IMR-90 (cell line): Measurements from ENCODE around the gene LCE1F. TPM values are rescaled to one million over a fixed set of nuclear protein-coding genes. Genes with fewer than 3 reads are reported as not detected.

Experiments used
- ATAC-seq: fragments of 200-7000 bp; cut with Tn5 transposase; 2 replicates; pipeline ENCODE4 v1.9.1; 2020; ENCODE audit warnings: low read depth, mild to moderate bottlenecking, moderate library complexity
- BruUV-seq: library from RNA; stranded (reverse); fragments of 400-500 nt; replicated peaks from 2 replicates; lab custom pipeline; 2021; lab: Mats Ljungman, UMichigan
- CTCF ChIA-PET: fragments of 300-600 bp; formaldehyde crosslinking; extraction: SDS; loops from one replicate; lab custom pipeline; 2021; ENCODE audit warnings: antibody characterized with exemption; lab: Yijun Ruan, JAX
- POLR2A ChIA-PET: fragments of 300-600 bp; sonication (Branson Sonifier 250); formaldehyde crosslinking; loops from one replicate; lab custom pipeline; 2022; ENCODE audit warnings: antibody characterized with exemption; ENCODE audit not compliant: unreplicated experiment; lab: Charles Lee
- DNase-seq: peaks from one replicate; pipeline ENCODE4 v3.0.0; 2013
- H2AFZ ChIP-seq: replicated peaks from 2 replicates; pipeline ENCODE3; 2013; ENCODE audit warnings: low read length, mild to moderate bottlenecking; ENCODE audit not compliant: poor library complexity
- H2AK5ac ChIP-seq: 2 replicates; pipeline ENCODE4 v1.6.1; 2013; ENCODE audit warnings: low read depth, low read length, inconsistent platforms
- H2AK9ac ChIP-seq: replicated peaks from 2 replicates; pipeline ENCODE3; 2013; ENCODE audit warnings: mild to moderate bottlenecking, low read depth, low read length, moderate library complexity; ENCODE audit not compliant: poor library complexity
- H2BK120ac ChIP-seq: 2 replicates; pipeline ENCODE4 v1.6.1; 2013; ENCODE audit warnings: low read depth, low read length, inconsistent platforms
- H2BK15ac ChIP-seq: 3 replicates; pipeline ENCODE4 v1.6.1; 2013; ENCODE audit warnings: low read depth, low read length, inconsistent platforms
- H2BK20ac ChIP-seq: 2 replicates; pipeline ENCODE4 v1.6.1; 2013; ENCODE audit warnings: low read depth, mild to moderate bottlenecking, inconsistent platforms, low read length, moderate library complexity
- H2BK5ac ChIP-seq: 2 replicates; pipeline ENCODE4 v1.6.1; 2013; ENCODE audit warnings: mild to moderate bottlenecking, low read depth, low read length, inconsistent platforms; ENCODE audit not compliant: poor library complexity, severe bottlenecking
- H3K14ac ChIP-seq: replicated peaks from 2 replicates; pipeline ENCODE4 v1.6.1; 2013; ENCODE audit warnings: low read depth, low read length, inconsistent platforms
- H3K18ac ChIP-seq: 2 replicates; pipeline ENCODE4 v1.6.1; 2013; ENCODE audit warnings: low read depth, low read length, control low read depth
- H3K23ac ChIP-seq: 2 replicates; pipeline ENCODE4 v1.6.1; 2013; ENCODE audit warnings: low read depth, low read length, inconsistent platforms
- H3K27ac ChIP-seq: 2 replicates; pipeline ENCODE4 v1.5.1; 2013; ENCODE audit warnings: mild to moderate bottlenecking, control low read depth, low read length; ENCODE audit not compliant: insufficient read depth
- H3K27me3 ChIP-seq: 2 replicates; pipeline ENCODE4 v1.6.1; 2013; ENCODE audit warnings: low read length; ENCODE audit not compliant: control insufficient read depth, insufficient read depth
- H3K36me3 ChIP-seq: 2 replicates; pipeline ENCODE4 v1.6.1; 2013; ENCODE audit warnings: low read length, mixed read lengths; ENCODE audit not compliant: control insufficient read depth, insufficient read depth
- H3K4ac ChIP-seq: 2 replicates; pipeline ENCODE4 v1.6.1; 2013; ENCODE audit warnings: low read depth, low read length, inconsistent platforms
- H3K4me1 ChIP-seq: 2 replicates; pipeline ENCODE4 v1.6.1; 2013; ENCODE audit warnings: low read length, mixed read lengths; ENCODE audit not compliant: control insufficient read depth, insufficient read depth
- H3K4me2 ChIP-seq: 2 replicates; pipeline ENCODE4 v1.6.1; 2013; ENCODE audit warnings: low read depth, mild to moderate bottlenecking, control low read depth, low read length, moderate library complexity
- H3K4me3 ChIP-seq: 2 replicates; pipeline ENCODE4 v1.5.1; 2013; ENCODE audit warnings: low read depth, mild to moderate bottlenecking, control low read depth, low read length, moderate library complexity; ENCODE audit not compliant: insufficient read depth
- H3K56ac ChIP-seq: 2 replicates; pipeline ENCODE4 v1.6.1; 2013; ENCODE audit warnings: low read length, inconsistent platforms; ENCODE audit not compliant: insufficient read depth; ENCODE audit errors: extremely low read depth
- H3K79me1 ChIP-seq, 2 experiments: 2 replicates each; pipeline ENCODE4 v1.6.1; 2013; ENCODE audit warnings: low read length in 2 of 2, inconsistent platforms in 1 of 2, low read depth in 1 of 2
- H3K9ac ChIP-seq: 2 replicates; pipeline ENCODE4 v1.6.1; 2013; ENCODE audit warnings: low read depth, low read length, control low read depth
- H3K9me1 ChIP-seq: 2 replicates; pipeline ENCODE4 v1.6.1; 2013; ENCODE audit warnings: low read length, inconsistent platforms; ENCODE audit not compliant: insufficient read depth
- H3K9me3 ChIP-seq: 2 replicates; pipeline ENCODE4 v1.6.1; 2013; ENCODE audit warnings: low read length; ENCODE audit not compliant: control insufficient read depth, insufficient read depth
- H4K20me1 ChIP-seq: 2 replicates; pipeline ENCODE4 v1.6.1; 2013; ENCODE audit warnings: low read length, inconsistent platforms; ENCODE audit not compliant: insufficient read depth
- H4K5ac ChIP-seq: 2 replicates; pipeline ENCODE4 v1.6.1; 2013; ENCODE audit warnings: mild to moderate bottlenecking, low read depth, low read length, control low read depth
- H4K8ac ChIP-seq, 2 experiments: 2 replicates each; pipeline ENCODE4 v1.6.1; 2013; ENCODE audit warnings: low read depth in 2 of 2, low read length in 2 of 2, control low read depth in 1 of 2, inconsistent platforms in 1 of 2
- H4K91ac ChIP-seq: 2 replicates; pipeline ENCODE4 v1.6.1; 2013; ENCODE audit warnings: low read depth, low read length, inconsistent platforms; ENCODE audit not compliant: insufficient read depth
- MAFK ChIP-seq: IDR thresholded peaks from 2 replicates; pipeline ENCODE4 v1.6.1; 2012; ENCODE audit warnings: low read depth, low read length, improper control_type of control experiment
- MXI1 ChIP-seq: IDR thresholded peaks from 2 replicates; pipeline ENCODE4 v1.6.1; 2012; ENCODE audit warnings: low read depth, mild to moderate bottlenecking, low read length, moderate library complexity, borderline replicate concordance
- NFE2L2 ChIP-seq: fragments of 150-350 bp; IDR thresholded peaks from 2 replicates; pipeline ENCODE4 v1.6.1; 2016; ENCODE audit warnings: low read depth, mild to moderate bottlenecking, low read length
- WGBS, 2 experiments: methylation state at CpG; one replicate each; pipeline versions ENCODE4 v1.1.5 to v1.1.7; 2013; ENCODE audit warnings: missing lambda C conversion rate in 2 of 2; ENCODE audit not compliant: insufficient read length in 1 of 2; ENCODE audit errors: extremely low coverage in 2 of 2; 5-methylcytosine and 5-hydroxymethylcytosine counted together
- dilution Hi-C: fragments of 300-500 bp; cut with HindIII; formaldehyde crosslinking; loops from one replicate; pipeline ENCODE4 v1.14.3; 2018; ENCODE audit warnings: low sequenced_read_pairs; ENCODE audit not compliant: unreplicated experiment
- in situ Hi-C: fragments of 300-500 bp; cut with MboI; formaldehyde crosslinking; loops from 3 replicates; pipeline ENCODE4 v1.14.3; 2019; ENCODE audit warnings: low sequenced_read_pairs, inconsistent platforms, mixed read lengths
- intact Hi-C: fragments of 100-400 bp; cut with micrococcal nuclease; formaldehyde crosslinking; loops from 2 replicates; pipeline ENCODE4 v1.10.0; 2022
- polyA plus RNA-seq, 3 experiments: library from polyadenylated mRNA; depleted of rRNA; stranded (reverse); fragments of >200 nt; gene quantifications; 2 replicates each; pipeline ENCODE4 v1.2.3, GENCODE V29; 2012; ENCODE audit warnings: low replicate concordance in 1 of 3
- total RNA-seq: library from RNA; depleted of rRNA; stranded (reverse); fragments of >200 nt; gene quantifications from 2 replicates; pipeline ENCODE4 v1.2.3, GENCODE V29; 2012

Gene LCE1F
- total and polyA plus RNA-seq, 2 of the 4 experiments (the other 2 are of a cell fraction), result not detected

GRCh38 chr1:152776361-152776760, 1.4 kb downstream of the LCE1F start:
- Histone ChIP-seq H2AK9ac (no peak overlapping the region), H4K5ac (no peak overlapping the region), H3K27ac (no peak overlapping the region), H3K36me3 (no peaks in the 10 kb centered on the region), H3K56ac (no peak overlapping the region), H3K14ac (no peak overlapping the region), H3K23ac (no peak overlapping the region), H2AK5ac (no peak overlapping the region), H3K9ac (no peak overlapping the region), H3K27me3 (no peaks in the 10 kb centered on the region), H2BK5ac (no peak overlapping the region), H4K20me1 (no peaks in the 10 kb centered on the region), H4K91ac (no peak overlapping the region), H2BK120ac (no peak overlapping the region), H4K8ac (no peak overlapping the region), H3K4me1 (no peaks in the 10 kb centered on the region), H3K9me3 (no peaks in the 10 kb centered on the region), H3K4me2 (no peak overlapping the region), H2AFZ (no peak overlapping the region), H3K18ac (no peak overlapping the region), H2BK15ac (no peak overlapping the region), H3K4ac (no peak overlapping the region), H3K4me3 (no peak overlapping the region), H3K79me1 (no peaks in the 10 kb centered on the region), H3K9me1 (no peaks in the 10 kb centered on the region), H2BK20ac (no peak overlapping the region)
- ChIA-PET POLR2A (no interaction called here), CTCF (no interaction called here)
- DNase-seq, result no peak
- TF ChIP-seq MAFK, result no peak
- no peak for TF ChIP-seq MXI1
- TF ChIP-seq NFE2L2, result no peak
- dilution Hi-C loops (no loop called here), intact Hi-C loops (no loop called here), in situ Hi-C loops (no loop called here)
- no peak for ATAC-seq
- no TSS peak for BruUV-seq
- 65% methylated on average over 6 of the region's 11 CpGs; no CpG with 5 or more reads in 1 of the 2 experiments for WGBS, 2 experiments
